Activated CD4-positive, alpha-beta T cell treated with anti-CD3 and anti-CD28 coated beads for 36 hours (primary cell): ENCODE results near the gene OPRL1. TPM values are rescaled to one million over a fixed set of nuclear protein-coding genes. Genes with fewer than 3 reads are reported as not detected.

ENCODE experiments used
- ATAC-seq: fragments of 200-7000 bp; cut with Tn5 transposase; one replicate; pipeline ENCODE4 v1.10.0; 2021; ENCODE audit warnings: mild to moderate bottlenecking, moderate library complexity
- CTCF ChIA-PET: fragments of 350-600 bp; sonication (Branson Sonifier 250); formaldehyde crosslinking; loops from one replicate; lab custom pipeline; 2021; ENCODE audit warnings: antibody characterized with exemption; lab: Charles Lee
- POLR2A ChIA-PET: fragments of 350-600 bp; sonication (Branson Sonifier 250); formaldehyde crosslinking; loops from one replicate; lab custom pipeline; 2021; ENCODE audit warnings: antibody characterized with exemption, inconsistent platforms; lab: Charles Lee
- DNase-seq: peaks from one replicate; pipeline ENCODE4 v3.0.0-alpha.2; 2020
- H3K27ac Mint-ChIP-seq: one replicate; pipeline ENCODE4 v1.8.0; 2021; ENCODE audit warnings: mixed read lengths
- H3K27me3 Mint-ChIP-seq: one replicate; pipeline ENCODE4 v1.8.0; 2021; ENCODE audit warnings: mixed read lengths
- H3K36me3 Mint-ChIP-seq: one replicate; pipeline ENCODE4 v1.8.0; 2021; ENCODE audit warnings: low read depth, mixed read lengths
- H3K4me1 Mint-ChIP-seq: one replicate; pipeline ENCODE4 v1.8.0; 2021; ENCODE audit warnings: mixed read lengths
- H3K4me3 Mint-ChIP-seq: one replicate; pipeline ENCODE4 v1.8.0; 2021; ENCODE audit warnings: mild to moderate bottlenecking, moderate library complexity, mixed read lengths
- H3K9me3 Mint-ChIP-seq: one replicate; pipeline ENCODE4 v1.8.0; 2021; ENCODE audit warnings: low read depth, mixed read lengths
- intact Hi-C, 2 experiments: fragments of 100-400 bp; cut with DNase I in 1 of 2; cut with micrococcal nuclease in 1 of 2; formaldehyde crosslinking; loops; one replicate each; pipeline versions ENCODE4 v1.14.2 to v1.15.1; 2022 to 2024; cut with DNase I, micrococcal nuclease
- total RNA-seq, 2 experiments: library from RNA; stranded (reverse); gene quantifications; one replicate each; pipeline ENCODE4 v1.2.3, GENCODE V29; 2021

The OPRL1 gene
- total RNA-seq, 2 experiments from 2014 or later, result 0.42 to 0.50 TPM

DNA sequence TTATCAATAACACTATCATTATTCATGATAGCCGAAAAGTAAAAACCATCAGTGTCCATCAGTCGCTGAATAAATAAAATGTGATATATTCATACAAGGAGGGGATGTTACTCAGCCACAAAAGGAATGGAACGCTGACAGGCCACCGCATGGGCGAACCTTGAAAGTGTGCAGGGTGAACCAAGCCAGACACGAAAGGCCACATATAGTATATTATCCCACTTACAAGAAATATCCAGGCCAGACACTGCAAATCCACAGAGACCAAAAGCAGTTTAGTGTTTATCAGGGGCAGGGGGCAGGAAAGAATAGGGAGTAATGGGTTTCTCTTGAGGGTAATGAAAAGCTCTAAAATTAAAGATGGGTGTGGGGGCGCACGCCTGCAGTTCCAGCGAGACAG, 36.1 kb upstream of the OPRL1 start:
- no peak overlapping the region for H3K27ac Mint-ChIP-seq
- intact Hi-C loops, result no loop called here
- H3K36me3 Mint-ChIP-seq, result no peaks in the 10 kb centered on the region
- DNase-seq (no peak), ATAC-seq (no peak)
- H3K4me3 Mint-ChIP-seq, result peak overlapping the region; percentile 51
- H3K4me1 Mint-ChIP-seq, result peaks cover 16% of the 10 kb centered on the region
- CTCF ChIA-PET, result interaction anchor here (0.6 to 1.2 kb wide), 2 partner anchors 19 to 63 kb away, joined by 3 read pairs; partner anchors contain the start of gene PRPF6
- H3K9me3 Mint-ChIP-seq, result no peaks in the 10 kb centered on the region
- H3K27me3 Mint-ChIP-seq, result peaks cover 16% of the 10 kb centered on the region
- POLR2A ChIA-PET, result no interaction called here

DNA sequence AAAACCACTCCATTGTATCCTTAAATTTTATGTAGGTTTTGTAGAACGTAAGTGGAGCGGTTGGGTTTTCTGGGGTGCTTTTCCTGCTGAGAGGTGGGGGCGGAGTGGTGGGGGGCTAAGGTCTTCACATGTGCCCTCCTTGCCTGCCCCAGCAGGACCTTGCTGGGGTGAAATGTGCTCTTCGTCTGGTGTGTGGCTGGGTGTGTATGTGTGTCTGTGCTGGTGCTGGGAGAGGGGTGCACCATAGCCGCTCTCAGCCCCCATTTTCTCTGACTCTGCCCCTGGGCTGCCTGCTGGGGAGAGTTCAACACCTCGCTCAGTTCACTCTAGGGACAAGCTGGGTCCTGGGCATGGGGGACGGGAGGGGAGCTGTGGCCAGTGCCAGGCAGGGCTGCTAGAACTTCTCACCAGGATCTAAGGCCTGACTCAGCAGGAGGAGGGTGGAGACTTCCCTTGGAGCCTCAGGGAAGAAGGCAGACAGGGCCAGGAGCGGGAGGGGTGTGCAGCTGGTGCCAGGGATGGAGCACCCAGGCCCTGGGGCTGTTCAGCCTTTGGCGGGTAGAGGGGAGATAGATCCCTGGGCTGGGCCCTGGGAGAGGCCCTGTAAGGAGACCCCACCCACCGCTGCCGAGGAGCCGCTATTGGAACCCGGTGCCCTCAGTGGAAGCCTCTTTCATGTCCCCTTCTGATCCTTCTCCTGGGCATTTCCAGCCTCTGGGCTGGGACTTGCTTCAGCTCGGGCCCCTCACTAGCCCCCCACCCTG, 35.2 kb upstream of the OPRL1 start:
- H3K27me3 Mint-ChIP-seq, result peaks cover 18% of the 10 kb centered on the region
- peaks cover 14% of the 10 kb centered on the region for H3K4me1 Mint-ChIP-seq
- H3K27ac Mint-ChIP-seq, result no peak overlapping the region
- no peak for DNase-seq
- intact Hi-C loops, result no loop called here
- CTCF ChIA-PET, result interaction anchor here (0.6 to 1.2 kb wide), 2 partner anchors 28 to 64 kb away, joined by 3 read pairs; partner anchors contain the start of gene PRPF6
- no peak for ATAC-seq
- H3K4me3 Mint-ChIP-seq, result no peak overlapping the region
- POLR2A ChIA-PET, result interaction anchor here (0.6 kb wide), 1 partner anchor 130 kb away, joined by 3 read pairs; no protein-coding TSS in a partner anchor
- no peaks in the 10 kb centered on the region for H3K9me3 Mint-ChIP-seq
- H3K36me3 Mint-ChIP-seq, result no peaks in the 10 kb centered on the region

DNA sequence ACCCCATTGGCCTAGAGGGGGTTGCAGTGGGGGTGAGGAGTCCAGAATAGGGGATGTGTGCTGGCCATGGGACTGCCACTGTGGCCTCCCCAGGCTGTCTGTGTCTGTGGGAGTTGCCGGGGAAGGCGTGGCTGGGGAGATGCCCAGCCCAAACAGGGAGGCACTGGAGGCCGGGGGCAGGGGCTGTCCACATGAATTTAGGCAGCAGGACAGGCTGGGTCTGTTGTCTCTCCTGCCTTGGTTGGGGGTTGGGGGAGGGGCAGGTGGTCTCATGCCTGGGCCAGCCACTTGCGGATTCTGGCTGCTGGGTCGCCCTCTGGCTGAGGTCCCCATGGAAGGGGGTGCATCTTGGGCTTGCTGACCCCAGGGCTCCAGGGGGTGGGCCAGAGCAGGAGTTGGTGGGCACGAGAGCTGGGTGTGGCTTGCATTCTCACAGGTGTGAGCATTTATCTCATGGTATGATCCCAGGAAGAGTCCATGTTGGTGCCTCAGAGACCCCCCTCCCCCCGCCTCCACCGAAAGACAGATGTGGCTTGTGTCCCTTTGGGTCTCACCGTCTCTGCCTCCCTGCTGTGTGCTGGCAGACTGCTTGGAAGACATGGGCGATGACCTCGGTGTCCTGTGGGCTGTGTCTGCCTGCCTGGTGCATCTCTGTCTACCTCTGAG, 34.4 kb upstream of the OPRL1 start:
- intact Hi-C loops, result no loop called here
- H3K36me3 Mint-ChIP-seq, result no peaks in the 10 kb centered on the region
- H3K27ac Mint-ChIP-seq, result no peak overlapping the region
- H3K27me3 Mint-ChIP-seq, result peaks cover 23% of the 10 kb centered on the region
- ChIA-PET CTCF (interaction anchor here (0.5 kb wide), 1 partner anchor 64 kb away, joined by 3 read pairs; no protein-coding TSS in a partner anchor), POLR2A (no interaction called here)
- DNase-seq, result no peak
- no peaks in the 10 kb centered on the region for H3K9me3 Mint-ChIP-seq
- H3K4me1 Mint-ChIP-seq, result peaks cover 8% of the 10 kb centered on the region
- H3K4me3 Mint-ChIP-seq, result no peak overlapping the region
- no peak for ATAC-seq

DNA sequence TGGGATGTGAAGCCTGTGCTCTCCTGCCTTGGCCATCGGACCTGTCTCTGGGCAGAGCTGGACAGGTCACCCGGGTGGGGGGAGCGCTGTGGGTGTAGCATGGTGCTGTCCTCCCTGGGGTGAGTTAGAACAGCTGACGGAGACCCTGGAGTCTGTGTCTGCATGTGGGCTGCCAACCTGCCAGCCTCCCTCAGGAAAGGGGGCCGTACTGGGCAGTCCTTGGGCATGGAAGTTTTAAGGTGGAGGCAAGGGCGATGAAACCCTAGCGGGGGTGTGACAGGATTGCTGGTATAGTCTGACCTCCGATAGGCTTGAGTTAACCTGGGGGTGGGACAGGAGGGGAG, 32.9 kb upstream of the OPRL1 start:
- POLR2A ChIA-PET, result no interaction called here

DNA sequence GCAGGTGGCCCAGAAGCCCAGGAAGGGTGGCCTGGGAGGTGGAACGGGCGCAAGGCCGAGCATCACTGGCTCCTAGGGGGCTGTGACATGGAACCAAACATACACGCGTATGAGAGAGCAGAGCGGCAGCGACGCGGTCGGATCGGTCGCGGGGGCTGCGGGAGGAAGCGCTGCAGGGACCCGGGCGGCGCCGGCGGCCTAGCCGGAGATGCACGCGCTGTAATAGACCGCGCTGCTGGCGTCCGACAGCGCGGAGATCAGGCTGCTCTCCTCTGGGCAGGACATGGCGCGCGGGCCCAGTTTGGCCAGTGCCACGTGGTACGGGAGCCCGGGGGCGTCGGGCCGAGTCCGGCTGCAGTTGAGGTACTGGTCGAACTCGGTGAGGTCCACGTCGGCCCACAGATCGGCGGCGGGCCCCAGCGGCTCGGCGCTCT, 31.9 kb upstream of the OPRL1 start:
- no peak for ATAC-seq
- H3K9me3 Mint-ChIP-seq, result no peaks in the 10 kb centered on the region
- H3K4me3 Mint-ChIP-seq, result no peak overlapping the region
- peaks cover 35% of the 10 kb centered on the region for H3K27me3 Mint-ChIP-seq
- H3K27ac Mint-ChIP-seq, result no peak overlapping the region
- H3K36me3 Mint-ChIP-seq, result no peaks in the 10 kb centered on the region
- H3K4me1 Mint-ChIP-seq, result peaks cover 8% of the 10 kb centered on the region
- intact Hi-C loops, result no loop called here
- CTCF ChIA-PET, result interaction anchor here (0.7 kb wide), 1 partner anchor 224 kb away, joined by 3 read pairs; no protein-coding TSS in a partner anchor
- no peak for DNase-seq
- POLR2A ChIA-PET, result no interaction called here

More for the DNA sequence above, 32.9 kb upstream of the OPRL1 start:
- peaks cover 31% of the 10 kb centered on the region for H3K27me3 Mint-ChIP-seq
- intact Hi-C loops, result no loop called here
- no peak overlapping the region for H3K4me3 Mint-ChIP-seq
- H3K27ac Mint-ChIP-seq, result no peak overlapping the region
- no peak for DNase-seq
- no peaks in the 10 kb centered on the region for H3K36me3 Mint-ChIP-seq
- ATAC-seq, result no peak
- CTCF ChIA-PET, result no interaction called here
- H3K9me3 Mint-ChIP-seq, result no peaks in the 10 kb centered on the region
- peaks cover 8% of the 10 kb centered on the region for H3K4me1 Mint-ChIP-seq

DNA sequence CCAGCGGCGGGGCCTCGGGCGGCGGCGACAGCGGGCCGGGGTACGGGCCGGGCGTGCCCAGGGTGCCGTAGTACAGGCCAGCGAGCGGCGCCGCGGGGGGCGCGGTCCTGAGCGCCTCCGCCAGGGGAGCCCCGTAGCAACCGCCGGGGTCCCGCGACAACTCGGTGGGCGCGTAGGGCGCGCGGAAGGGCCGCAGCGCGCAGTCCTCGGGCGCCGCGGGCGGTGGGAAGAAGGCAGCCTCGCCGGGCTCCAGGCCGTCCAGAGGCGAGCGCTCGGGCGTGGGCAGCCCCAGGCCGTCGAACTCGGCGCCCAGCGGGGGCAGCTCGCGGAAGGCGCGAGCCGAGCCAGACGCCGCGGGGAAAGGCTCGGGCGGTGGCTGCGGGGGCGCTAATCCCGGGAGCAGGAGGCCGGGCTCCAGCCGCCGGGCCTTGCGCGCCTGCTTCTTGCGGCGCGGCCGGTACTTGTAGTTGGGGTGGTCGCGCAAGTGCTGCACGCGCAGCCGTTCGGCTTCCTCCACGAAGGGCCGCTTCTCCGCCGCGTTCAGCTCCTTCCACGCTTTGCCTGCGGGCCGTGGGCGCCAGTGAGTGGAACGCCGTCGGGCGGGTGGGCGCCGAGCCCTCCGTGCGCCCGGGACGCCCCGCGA, 31.4 kb upstream of the OPRL1 start:
- Mint-ChIP-seq H3K27ac (no peak overlapping the region), H3K36me3 (no peaks in the 10 kb centered on the region), H3K4me3 (no peak overlapping the region), H3K9me3 (no peaks in the 10 kb centered on the region), H3K4me1 (peaks cover 8% of the 10 kb centered on the region), H3K27me3 (peaks cover 39% of the 10 kb centered on the region)
- no peak for ATAC-seq
- intact Hi-C loops, result no loop called here
- no peak for DNase-seq
- ChIA-PET CTCF (interaction anchor here (0.7 kb wide), 2 partner anchors 9 to 224 kb away, joined by 3 read pairs; no protein-coding TSS in a partner anchor), POLR2A (interaction anchor here (0.5 kb wide), 1 partner anchor 481 kb away, joined by 3 read pairs; no protein-coding TSS in a partner anchor)

DNA sequence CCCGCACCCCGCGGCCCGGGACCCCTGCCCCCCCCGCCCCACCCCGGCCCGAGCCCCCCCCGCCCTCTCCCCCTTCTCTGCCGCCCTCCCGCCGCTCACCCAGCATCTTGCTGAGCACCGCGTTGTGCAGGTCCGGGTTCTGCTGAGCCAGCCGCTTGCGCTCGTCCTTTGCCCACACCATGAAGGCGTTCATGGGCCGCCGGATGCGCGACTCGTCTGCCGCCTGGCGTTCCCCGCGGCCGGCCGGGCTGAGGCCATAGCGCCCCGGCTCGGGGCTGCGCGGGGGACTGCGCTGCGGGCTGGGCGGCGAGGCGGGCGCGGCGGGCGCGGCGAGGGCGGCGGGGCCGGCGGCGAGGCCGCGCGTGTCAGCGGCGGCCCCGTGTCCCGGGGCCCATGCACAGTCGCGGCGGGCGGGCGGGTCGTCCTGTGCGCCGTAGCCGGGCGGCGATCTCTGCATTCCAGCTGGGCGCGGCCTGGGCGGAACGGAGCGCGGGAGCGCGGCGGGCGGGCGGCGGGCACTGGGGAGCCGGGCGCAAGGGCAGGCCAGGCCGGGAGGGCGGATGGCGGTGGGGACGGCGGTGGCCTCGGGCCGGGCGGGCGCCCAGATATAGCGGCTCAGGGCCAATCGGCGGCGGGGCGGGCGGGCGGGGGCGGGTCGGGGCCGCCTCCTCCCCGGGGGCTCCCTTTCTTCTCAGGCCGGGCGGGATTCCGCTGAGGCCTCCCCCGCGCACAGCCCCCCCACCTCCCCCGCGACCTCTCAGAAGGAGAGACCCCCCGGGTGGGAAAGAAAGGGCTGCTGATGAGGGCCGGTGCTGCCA, 30.6 kb upstream of the OPRL1 start, which contains the start of gene SOX18:
Gene SOX18, minus strand, starts transcription at position 580 of the 818 bp plus-strand sequence. Its CDS starts 123 bp downstream, at position 457.
- intact Hi-C loops, result no loop called here
- Mint-ChIP-seq H3K36me3 (no peaks in the 10 kb centered on the region), H3K9me3 (no peaks in the 10 kb centered on the region), H3K4me1 (peaks cover 8% of the 10 kb centered on the region), H3K27ac (no peak within 1 kb of the TSS), H3K27me3 (peaks cover 41% of the 10 kb centered on the region), H3K4me3 (peak within 1 kb of the TSS; percentile 41)
- ChIA-PET POLR2A (no interaction called here), CTCF (interaction anchor here (0.7 kb wide), 2 partner anchors 8 to 11 kb away, joined by 3 read pairs; no protein-coding TSS in a partner anchor)
- ATAC-seq (peak; percentile 63), DNase-seq (peak; percentile 68)

DNA sequence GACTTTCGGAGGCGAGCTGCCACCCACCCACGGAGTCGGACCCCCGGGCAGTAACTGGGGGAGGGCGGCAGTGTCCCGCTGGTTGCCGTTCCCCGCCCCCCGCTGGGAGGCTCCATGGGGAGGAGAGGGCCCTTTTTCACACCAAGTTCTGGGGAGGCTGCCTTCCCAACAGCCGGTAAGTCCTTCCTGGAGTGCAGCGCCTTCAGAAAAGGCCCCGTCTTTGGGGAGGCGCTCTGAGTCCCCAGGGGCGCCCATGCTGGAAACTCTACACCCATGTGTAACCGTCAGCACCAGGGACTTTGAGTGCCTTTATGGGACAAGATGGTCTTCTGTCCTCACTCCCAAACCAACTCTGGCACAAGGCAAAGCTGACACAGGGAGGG, 30.0 kb upstream of the OPRL1 start:
- no peak overlapping the region for H3K4me3 Mint-ChIP-seq
- DNase-seq (no peak), ATAC-seq (no peak)
- no peaks in the 10 kb centered on the region for H3K36me3 Mint-ChIP-seq
- peaks cover 8% of the 10 kb centered on the region for H3K4me1 Mint-ChIP-seq
- no peaks in the 10 kb centered on the region for H3K9me3 Mint-ChIP-seq
- H3K27me3 Mint-ChIP-seq, result peaks cover 41% of the 10 kb centered on the region
- H3K27ac Mint-ChIP-seq, result no peak overlapping the region
- intact Hi-C loops, result no loop called here
- POLR2A ChIA-PET, result no interaction called here
- CTCF ChIA-PET, result interaction anchor here (0.6 to 0.7 kb wide), 2 partner anchors 12 to 70 kb away, joined by 3 read pairs; no protein-coding TSS in a partner anchor

DNA sequence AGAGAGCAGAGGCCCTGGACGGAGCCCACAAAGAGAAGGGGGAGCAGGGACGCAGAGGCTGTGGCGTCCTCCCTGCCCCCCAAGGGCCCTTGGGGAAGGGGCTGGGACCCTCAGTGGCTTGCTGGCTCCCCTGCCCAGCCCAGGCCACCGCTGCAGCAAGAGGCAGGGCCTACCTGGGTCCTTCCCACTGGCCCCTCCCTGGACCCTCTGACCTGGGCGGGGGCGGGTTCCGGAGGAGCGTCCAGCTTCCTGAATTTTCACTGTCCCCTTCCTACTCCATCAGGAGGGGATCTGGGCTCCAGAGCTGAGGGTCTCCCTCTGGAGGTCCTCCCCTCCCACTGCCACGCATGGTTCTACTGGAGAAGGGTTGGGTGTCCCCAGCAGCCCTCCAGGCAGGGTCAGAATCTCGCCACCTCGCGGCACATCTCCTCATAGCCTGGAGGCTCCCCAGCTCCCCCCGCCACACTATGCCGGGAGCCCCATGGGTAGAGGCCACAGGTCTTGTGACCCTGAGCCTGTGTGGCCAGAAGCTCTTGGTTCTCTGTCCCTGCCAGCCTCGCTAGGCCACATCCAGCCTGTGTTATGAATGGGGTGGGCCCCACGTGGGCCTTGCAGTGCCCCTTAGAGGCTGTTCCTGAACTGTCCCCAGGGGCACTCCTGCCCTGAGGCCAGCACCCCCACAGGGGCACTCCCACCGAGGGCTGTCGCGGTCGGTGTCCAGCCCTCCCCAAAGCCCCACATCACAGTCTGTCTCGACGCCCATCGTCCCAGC, 29.4 kb upstream of the OPRL1 start:
- no peak for DNase-seq
- POLR2A ChIA-PET, result no interaction called here
- Mint-ChIP-seq H3K27ac (no peak overlapping the region), H3K4me3 (no peak overlapping the region), H3K27me3 (peaks cover 45% of the 10 kb centered on the region), H3K4me1 (peaks cover 8% of the 10 kb centered on the region), H3K9me3 (no peaks in the 10 kb centered on the region), H3K36me3 (no peaks in the 10 kb centered on the region)
- CTCF ChIA-PET, result interaction anchor here (0.6 to 0.9 kb wide), 3 partner anchors 10 to 69 kb away, joined by 3 to 5 read pairs (median 3); no protein-coding TSS in a partner anchor
- intact Hi-C loops, result no loop called here
- ATAC-seq, result no peak

DNA sequence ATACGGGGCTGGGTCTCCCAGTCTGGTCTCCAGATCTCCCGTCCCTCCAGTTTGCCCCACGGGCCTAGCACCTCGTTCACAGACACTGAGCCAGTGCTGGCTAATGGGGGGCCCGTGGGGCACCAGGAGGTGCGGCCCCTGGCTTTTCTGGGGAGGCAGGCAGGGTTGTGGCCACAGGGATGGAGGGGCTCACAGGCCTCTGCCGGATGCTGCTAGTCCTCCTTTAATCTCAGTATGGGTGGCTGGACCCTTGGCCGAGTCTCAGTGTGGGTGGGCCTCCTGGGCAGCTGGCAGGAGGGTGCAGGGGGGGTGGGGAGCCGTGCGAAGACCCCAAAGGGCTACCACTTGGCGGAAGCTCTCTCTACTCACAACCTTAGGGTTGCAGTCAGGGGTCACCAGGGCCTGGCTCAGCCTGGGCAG, 28.8 kb upstream of the OPRL1 start:
- Mint-ChIP-seq H3K4me1 (peaks cover 6% of the 10 kb centered on the region), H3K27me3 (peaks cover 44% of the 10 kb centered on the region), H3K36me3 (no peaks in the 10 kb centered on the region), H3K9me3 (no peaks in the 10 kb centered on the region), H3K27ac (no peak overlapping the region), H3K4me3 (no peak overlapping the region)
- DNase-seq (no peak), ATAC-seq (no peak)
- intact Hi-C loops, result no loop called here
- ChIA-PET POLR2A (no interaction called here), CTCF (interaction anchor here (0.9 to 1.2 kb wide), 2 partner anchors 10 to 77 kb away, joined by 5 read pairs; no protein-coding TSS in a partner anchor)
